Breast epithelium (tissue), 4 donors: Measurements from ENCODE around the gene LRRC17. TPM values are rescaled to one million over a fixed set of nuclear protein-coding genes. Genes with fewer than 3 reads are reported as not detected.
A peak's percentile ranks its signal among the peaks of the same experiment; 100 is the strongest.

ENCODE experiments used
- DNase-seq, 2 donors: peaks; one replicate each; pipeline ENCODE4 v3.0.0-alpha.2; 2019; ENCODE audit warnings: low spot score in 2 of 2
- H3K27ac ChIP-seq, 2 donors: fragments of 200-600 bp; sonication (generic) in 1 of 2; one replicate each; pipeline ENCODE4 v1.5.1; 2016 to 2019; ENCODE audit warnings: mild to moderate bottlenecking in 1 of 2
- H3K27me3 ChIP-seq, 2 donors: fragments of 200-600 bp; sonication (generic) in 1 of 2; one replicate each; pipeline versions ENCODE4 v1.5.1 to v1.6.0; 2017 to 2019; ENCODE audit warnings: control low read depth in 1 of 2, mild to moderate bottlenecking in 1 of 2
- H3K36me3 ChIP-seq: fragments of 200-600 bp; one replicate; pipeline ENCODE4 v1.5.1; 2019
- H3K4me1 ChIP-seq, 2 donors: fragments of 200-600 bp; sonication (generic); one replicate each; pipeline ENCODE4 v1.5.1; 2016 to 2019; ENCODE audit warnings: control low read depth in 1 of 2
- H3K4me3 ChIP-seq, 3 donors: fragments of 200-600 bp; sonication (generic); 1 replicate in 2 of 3; 2 replicates in 1 of 3; pipeline ENCODE4 v1.5.1; 2016 to 2019; ENCODE audit warnings: mild to moderate bottlenecking in 3 of 3, moderate library complexity in 2 of 3
- H3K9me3 ChIP-seq, 2 donors: fragments of 200-600 bp; sonication (generic) in 1 of 2; one replicate each; pipeline ENCODE4 v1.5.1; 2016 to 2019; ENCODE audit warnings: control low read depth in 1 of 2
- POLR2A ChIP-seq: fragments of 450-650 bp; IDR thresholded peaks from one replicate; pipeline ENCODE4 v1.6.1; 2016; ENCODE audit warnings: antibody characterized with exemption, mild to moderate bottlenecking, moderate library complexity
- POLR2AphosphoS5 ChIP-seq, 3 donors: sonication (generic); formaldehyde crosslinking; IDR thresholded peaks; one replicate each; pipeline ENCODE4 v1.6.1; 2017; ENCODE audit warnings: antibody characterized with exemption in 3 of 3
- intact Hi-C: fragments of 100-400 bp; cut with DNase I; formaldehyde crosslinking; loops from one replicate; pipeline ENCODE4 v1.15.1; 2023; ENCODE audit warnings: low total_unique reads
- total RNA-seq, 3 donors: library from RNA; depleted of rRNA; stranded (reverse); fragments of >200 nt; gene quantifications; one replicate each; pipeline ENCODE4 v1.1.0, GENCODE V29; 2016
- TF ChIP-seq, protein P1 (sequence below), 3 donors: fragments of 450-650 bp; IDR thresholded peaks; one replicate each; pipeline ENCODE4 v1.5.1; 2016 to 2017; ENCODE audit warnings: antibody characterized with exemption in 3 of 3, mild to moderate bottlenecking in 3 of 3, moderate library complexity in 3 of 3

LRRC17 gene
- total RNA-seq, 3 donors from 2014 or later: 1.4 to 19.3 (median 8.2) TPM

- Histone ChIP-seq H3K4me3 (peak overlapping the region; percentile 12 to 20 (median 17)), H3K27ac (peak overlapping the region; percentile 40 to 55), H3K9me3 (no peaks in the 10 kb centered on the region), H3K36me3 (no peaks in the 10 kb centered on the region), H3K4me1 (no peaks in the 10 kb centered on the region), H3K27me3 (no peaks in the 10 kb centered on the region)
- TF ChIP-seq POLR2A (no peak), POLR2AphosphoS5 (IDR thresholded peaks at IDR 0.05) (peak in 2 of 3 donors; percentile 42 to 45)
- DNase-seq: peak in 1 of 2 donors; percentile 27
- intact Hi-C loops: no loop called here
Observed at GRCh38 chr7:102933763-102934162, 21.0 kb downstream of the LRRC17 start.

DNA sequence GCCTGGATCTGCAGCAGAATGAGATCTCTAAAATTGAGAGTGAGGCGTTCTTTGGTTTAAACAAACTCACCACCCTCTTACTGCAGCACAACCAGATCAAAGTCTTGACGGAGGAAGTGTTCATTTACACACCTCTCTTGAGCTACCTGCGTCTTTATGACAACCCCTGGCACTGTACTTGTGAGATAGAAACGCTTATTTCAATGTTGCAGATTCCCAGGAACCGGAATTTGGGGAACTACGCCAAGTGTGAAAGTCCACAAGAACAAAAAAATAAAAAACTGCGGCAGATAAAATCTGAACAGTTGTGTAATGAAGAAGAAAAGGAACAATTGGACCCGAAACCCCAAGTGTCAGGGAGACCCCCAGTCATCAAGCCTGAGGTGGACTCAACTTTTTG, 21.4 kb downstream of the LRRC17 start:
- no peak for TF ChIP-seq POLR2A
- TF ChIP-seq POLR2AphosphoS5 (IDR thresholded peaks at IDR 0.05): no peak
- TF ChIP-seq, protein P1, sequence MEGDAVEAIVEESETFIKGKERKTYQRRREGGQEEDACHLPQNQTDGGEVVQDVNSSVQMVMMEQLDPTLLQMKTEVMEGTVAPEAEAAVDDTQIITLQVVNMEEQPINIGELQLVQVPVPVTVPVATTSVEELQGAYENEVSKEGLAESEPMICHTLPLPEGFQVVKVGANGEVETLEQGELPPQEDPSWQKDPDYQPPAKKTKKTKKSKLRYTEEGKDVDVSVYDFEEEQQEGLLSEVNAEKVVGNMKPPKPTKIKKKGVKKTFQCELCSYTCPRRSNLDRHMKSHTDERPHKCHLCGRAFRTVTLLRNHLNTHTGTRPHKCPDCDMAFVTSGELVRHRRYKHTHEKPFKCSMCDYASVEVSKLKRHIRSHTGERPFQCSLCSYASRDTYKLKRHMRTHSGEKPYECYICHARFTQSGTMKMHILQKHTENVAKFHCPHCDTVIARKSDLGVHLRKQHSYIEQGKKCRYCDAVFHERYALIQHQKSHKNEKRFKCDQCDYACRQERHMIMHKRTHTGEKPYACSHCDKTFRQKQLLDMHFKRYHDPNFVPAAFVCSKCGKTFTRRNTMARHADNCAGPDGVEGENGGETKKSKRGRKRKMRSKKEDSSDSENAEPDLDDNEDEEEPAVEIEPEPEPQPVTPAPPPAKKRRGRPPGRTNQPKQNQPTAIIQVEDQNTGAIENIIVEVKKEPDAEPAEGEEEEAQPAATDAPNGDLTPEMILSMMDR (IDR thresholded peaks at IDR 0.05): no peak
- Histone ChIP-seq H3K36me3 (no peaks in the 10 kb centered on the region), H3K27me3 (no peaks in the 10 kb centered on the region), H3K4me3 (peak overlapping the region; percentile 12 to 20 (median 17)), H3K27ac (peak overlapping the region; percentile 40 to 55), H3K4me1 (no peaks in the 10 kb centered on the region), H3K9me3 (no peaks in the 10 kb centered on the region)
- intact Hi-C loops: no loop called here
- no peak for DNase-seq

- H3K4me1 ChIP-seq: no peaks in the 10 kb centered on the region
- H3K27ac ChIP-seq: peak overlapping the region; percentile 40 to 55
- H3K4me3 ChIP-seq: peak overlapping the region in 2 of 3 donors; percentile 12 to 20
Observed at GRCh38 chr7:102934701-102935100, 21.9 kb downstream of the LRRC17 start.

DNA sequence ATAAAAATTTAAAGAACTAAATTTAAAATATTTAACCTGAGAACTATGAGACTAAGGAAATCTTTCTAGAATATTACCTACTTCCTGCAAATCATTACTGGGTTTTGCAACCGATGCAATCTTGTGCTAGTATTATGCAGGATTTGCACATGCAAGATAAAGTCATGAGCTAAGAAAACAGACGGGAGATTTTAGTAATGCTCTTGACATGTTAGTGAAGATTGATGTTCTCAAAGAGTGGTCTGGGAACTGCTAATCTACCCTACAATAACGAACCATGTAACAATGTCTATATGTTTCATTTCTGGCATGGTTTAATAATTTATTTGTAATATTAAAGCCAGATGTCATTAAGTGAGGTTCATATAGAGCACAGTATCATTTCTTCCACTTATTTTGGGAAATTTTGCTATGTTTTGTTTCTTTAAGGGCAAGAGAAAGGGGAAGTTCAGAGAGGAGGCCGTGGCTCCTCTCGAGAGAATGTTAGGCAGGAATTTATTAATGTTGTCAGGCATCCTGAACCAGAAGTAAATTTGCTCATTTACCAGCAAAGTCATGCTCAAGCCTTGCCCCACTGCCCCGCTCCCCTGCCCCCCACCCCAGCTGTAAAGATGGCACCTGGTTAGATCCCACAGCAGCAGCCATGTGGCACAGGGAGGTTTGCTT, 22.8 kb downstream of the LRRC17 start:
- Histone ChIP-seq H3K4me3 (peak overlapping the region in 2 of 3 donors; percentile 15 to 33), H3K27me3 (no peaks in the 10 kb centered on the region), H3K36me3 (no peaks in the 10 kb centered on the region), H3K9me3 (no peaks in the 10 kb centered on the region), H3K27ac (peak overlapping the region; percentile 57 to 80), H3K4me1 (no peaks in the 10 kb centered on the region)
- no peak for TF ChIP-seq POLR2AphosphoS5 (IDR thresholded peaks at IDR 0.05)
- no peak for DNase-seq
- intact Hi-C loops: no loop called here

More at GRCh38 chr7:102934701-102935100, 21.9 kb downstream of the LRRC17 start:
- H3K36me3 ChIP-seq: no peaks in the 10 kb centered on the region
- no peaks in the 10 kb centered on the region for H3K27me3 ChIP-seq
- no peaks in the 10 kb centered on the region for H3K9me3 ChIP-seq
- intact Hi-C loops: no loop called here
- no peak for DNase-seq
- no peak for TF ChIP-seq POLR2A
- TF ChIP-seq, protein P1 (IDR thresholded peaks at IDR 0.05): no peak

- Histone ChIP-seq H3K27ac (peak overlapping the region in 1 of 2 donors; percentile 8), H3K27me3 (no peaks in the 10 kb centered on the region), H3K4me1 (no peaks in the 10 kb centered on the region), H3K36me3 (no peaks in the 10 kb centered on the region), H3K9me3 (no peaks in the 10 kb centered on the region), H3K4me3 (no peak overlapping the region)
- no peak for DNase-seq
- TF ChIP-seq POLR2A (no peak), POLR2AphosphoS5 (IDR thresholded peaks at IDR 0.05) (no peak)
- TF ChIP-seq, protein P1 (IDR thresholded peaks at IDR 0.05): no peak
- intact Hi-C loops: no loop called here
Observed at GRCh38 chr7:102938679-102939078, 25.9 kb downstream of the LRRC17 start.

- no peak for DNase-seq
- no peaks in the 10 kb centered on the region for H3K27me3 ChIP-seq
- H3K9me3 ChIP-seq: no peaks in the 10 kb centered on the region
- H3K27ac ChIP-seq: peak overlapping the region; percentile 38 to 50
- intact Hi-C loops: no loop called here
- no peak overlapping the region for H3K4me3 ChIP-seq
- TF ChIP-seq POLR2A (no peak), POLR2AphosphoS5 (IDR thresholded peaks at IDR 0.05) (no peak)
- TF ChIP-seq, protein P1 (IDR thresholded peaks at IDR 0.05): no peak
- no peaks in the 10 kb centered on the region for H3K36me3 ChIP-seq
- H3K4me1 ChIP-seq: no peaks in the 10 kb centered on the region
Observed at GRCh38 chr7:102942181-102942866, 29.5 kb downstream of the LRRC17 start.
